ENCODE results near the gene CORO7. TPM values are rescaled to one million over a fixed set of nuclear protein-coding genes. Genes with fewer than 3 reads are reported as not detected.

Gene CORO7
- total and polyA plus RNA-seq, 2 donors (not counting 1 experiment from before 2014, with no cell fraction given): 117 to 230 TPM

DNA sequence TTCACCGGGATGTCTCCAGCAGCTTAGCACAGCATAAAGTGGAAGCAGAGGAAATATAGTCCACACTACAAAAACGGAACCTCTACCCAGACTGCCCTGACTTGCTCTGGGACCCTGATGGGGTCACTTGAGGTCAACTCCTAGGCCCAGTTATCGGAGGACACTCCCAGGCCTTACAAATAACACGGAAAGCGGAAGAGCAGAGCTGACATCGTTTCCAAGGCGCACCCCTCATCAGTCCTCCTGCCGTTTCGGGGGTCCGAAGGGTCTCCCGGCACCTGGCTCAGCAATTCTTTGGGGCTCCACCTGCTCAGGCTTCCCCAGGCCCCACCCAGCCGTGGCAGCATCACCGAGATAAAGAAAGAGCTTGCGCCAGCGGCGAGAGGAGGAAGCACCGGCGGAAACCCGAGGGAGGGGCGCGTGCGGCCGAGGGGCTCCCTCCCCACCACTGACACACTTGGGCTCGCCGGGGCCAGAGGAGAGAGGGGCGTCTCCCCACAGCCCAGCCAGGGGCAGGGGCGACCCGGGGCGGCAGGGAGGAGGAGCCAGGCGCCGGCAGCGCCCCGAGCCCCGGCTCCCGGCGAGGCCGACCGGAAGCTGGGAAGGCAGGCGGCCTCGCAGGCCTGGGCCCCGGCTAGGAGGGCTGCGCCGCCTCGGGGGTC lies 727 bp downstream of the CORO7 start:
- no peaks in the 10 kb centered on the region for H3K9me3 ChIP-seq (ENCODE audit: control extremely low read depth in 1 of 3, control insufficient read depth in 2 of 3, insufficient read depth in 1 of 3, low read length in 2 of 3)
- CTCF ChIA-PET: interaction anchor here (0.8 to 10.7 kb wide), 6 partner anchors 13 to 201 kb away, joined by 3 to 108 read pairs (median 6); no protein-coding TSS in a partner anchor
- H4K20me1 ChIP-seq (ENCODE audit: control insufficient read depth, insufficient read depth, low read length, poor library complexity, severe bottlenecking): peaks cover 51% of the 10 kb centered on the region
- H3K4me3 Mint-ChIP-seq: peak overlapping the region; percentile 96
- H3K4me1 Mint-ChIP-seq: peaks cover 31% of the 10 kb centered on the region
- intact Hi-C loops (cut with micrococcal nuclease): loop anchor here (1.0 to 5.0 kb wide), 9 partner anchors 10 to 698 kb away; partner anchors contain the start of genes DNAJA3, HMOX2, MGRN1 and PAM16
- H3K36me3 ChIP-seq (replicated peaks in 1 of 2; ENCODE audit: control extremely low read depth in 1 of 2, control insufficient read depth in 1 of 2, extremely low read depth in 1 of 2, insufficient read depth in 2 of 2, low read length in 1 of 2): peaks cover 0 to 27% of the 10 kb centered on the region in 2 experiments
- H3K9me3 Mint-ChIP-seq (ENCODE audit: insufficient read depth): no peaks in the 10 kb centered on the region
- POLR2A ChIA-PET: interaction anchor here (0.6 to 1.2 kb wide), 6 partner anchors 13 to 142 kb away, joined by 3 to 4 read pairs (median 4); partner anchors contain the start of gene TFAP4
- under 1% methylated on average over 39 of the region's 44 CpGs for WGBS (ENCODE audit: insufficient coverage)
- H3K9ac ChIP-seq (ENCODE audit: low read length): peak overlapping the region; percentile 95
- peak overlapping the region; percentile 62 to 94 (median 78) for H3K4me3 ChIP-seq (ENCODE audit: control extremely low read depth in 1 of 5, extremely low read depth in 1 of 5, insufficient read depth in 1 of 5, low read depth in 2 of 5, low read length in 4 of 5)
- peak overlapping the region; percentile 43 for H2AFZ ChIP-seq (ENCODE audit: insufficient read depth, low read depth, low read length, poor library complexity, severe bottlenecking)
- peak overlapping the region; percentile 95 for H3K27ac Mint-ChIP-seq
- ATAC-seq (ENCODE audit: low read depth) (peak; percentile 21), DNase-seq (peak; percentile 84)
- no peak for TF ChIP-seq EZH2 (IDR thresholded peaks at IDR 0.05; ENCODE audit: borderline replicate concordance, insufficient read depth, low read depth, low read length, poor library complexity, severe bottlenecking)
- TF ChIP-seq, protein P1, sequence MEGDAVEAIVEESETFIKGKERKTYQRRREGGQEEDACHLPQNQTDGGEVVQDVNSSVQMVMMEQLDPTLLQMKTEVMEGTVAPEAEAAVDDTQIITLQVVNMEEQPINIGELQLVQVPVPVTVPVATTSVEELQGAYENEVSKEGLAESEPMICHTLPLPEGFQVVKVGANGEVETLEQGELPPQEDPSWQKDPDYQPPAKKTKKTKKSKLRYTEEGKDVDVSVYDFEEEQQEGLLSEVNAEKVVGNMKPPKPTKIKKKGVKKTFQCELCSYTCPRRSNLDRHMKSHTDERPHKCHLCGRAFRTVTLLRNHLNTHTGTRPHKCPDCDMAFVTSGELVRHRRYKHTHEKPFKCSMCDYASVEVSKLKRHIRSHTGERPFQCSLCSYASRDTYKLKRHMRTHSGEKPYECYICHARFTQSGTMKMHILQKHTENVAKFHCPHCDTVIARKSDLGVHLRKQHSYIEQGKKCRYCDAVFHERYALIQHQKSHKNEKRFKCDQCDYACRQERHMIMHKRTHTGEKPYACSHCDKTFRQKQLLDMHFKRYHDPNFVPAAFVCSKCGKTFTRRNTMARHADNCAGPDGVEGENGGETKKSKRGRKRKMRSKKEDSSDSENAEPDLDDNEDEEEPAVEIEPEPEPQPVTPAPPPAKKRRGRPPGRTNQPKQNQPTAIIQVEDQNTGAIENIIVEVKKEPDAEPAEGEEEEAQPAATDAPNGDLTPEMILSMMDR (IDR thresholded peaks at IDR 0.05): no peak
- peak overlapping the region; percentile 91 to 95 for H3K27ac ChIP-seq (ENCODE audit: low read length in 2 of 2)
- H3K27me3 Mint-ChIP-seq: no peaks in the 10 kb centered on the region
- H3K4me1 ChIP-seq (ENCODE audit: control insufficient read depth in 2 of 2, insufficient read depth in 2 of 2, low read length in 2 of 2): peaks cover 24 to 35% of the 10 kb centered on the region in 2 donors
- H3K27me3 ChIP-seq (replicated peaks in 1 of 4; ENCODE audit: control extremely low read depth in 1 of 4, control insufficient read depth in 3 of 4, insufficient read depth in 4 of 4, low read length in 3 of 4): no peaks in the 10 kb centered on the region
- peaks cover 51% of the 10 kb centered on the region for H3K79me2 ChIP-seq (ENCODE audit: control insufficient read depth, insufficient read depth, low read length)
- H3K4me2 ChIP-seq (replicated peaks; ENCODE audit: low read depth, low read length, poor library complexity, severe bottlenecking): peak overlapping the region; percentile 78
